Islet of Langerhans (tissue), 1 donor: ENCODE results near the gene TTK.
"Not testable (repeated sequence)": the region's sequence is repeated elsewhere in the genome, so short reads cannot be mapped to it uniquely, and the experiment has no call there.

Source experiments
- FAIRE-seq: peaks from one replicate; lab custom pipeline; 2011; peaks lifted over from hg19 to GRCh38; lab: Jason Lieb, UNC

Gene TTK

GRCh38 chr6:80021591-80021990, 17.1 kb downstream of the TTK start:
- no peak for FAIRE-seq

- FAIRE-seq = no peak
These were observed 18.4 kb downstream of the TTK start for GRCh38 chr6:80022803-80023202.

GRCh38 chr6:80028589-80028988, 24.1 kb downstream of the TTK start:
- FAIRE-seq = no peak

GRCh38 chr6:80029470-80029869, 25.0 kb downstream of the TTK start:
- no peak for FAIRE-seq

GRCh38 chr6:80048220-80048619, 43.8 kb downstream of the TTK start:
- not testable (repeated sequence) for FAIRE-seq

GRCh38 chr6:80060774-80061173, 56.3 kb downstream of the TTK start:
- FAIRE-seq = no peak

- FAIRE-seq = not testable (repeated sequence)
These were observed 63.7 kb downstream of the TTK start for GRCh38 chr6:80068146-80068545.

- FAIRE-seq = not testable (repeated sequence)
These were observed 66.0 kb downstream of the TTK start for GRCh38 chr6:80070431-80070830.

- FAIRE-seq = no peak
These were observed 72.6 kb downstream of the TTK start for GRCh38 chr6:80077067-80077466.

GRCh38 chr6:80088637-80089036, 84.2 kb downstream of the TTK start:
- no peak for FAIRE-seq

GRCh38 chr6:80091506-80091905, 87.1 kb downstream of the TTK start:
- no peak for FAIRE-seq
